Measurements from ENCODE around the gene C1QL3. TPM values are rescaled to one million over a fixed set of nuclear protein-coding genes. Genes with fewer than 3 reads are reported as not detected.

C1QL3 gene
- total RNA-seq, 1 experiment from 2014 or later: 4.0 TPM

GRCh38 chr10:16477757-16478156 is 43.9 kb downstream of the C1QL3 start:
- WGBS (ENCODE audit: extremely low coverage, insufficient read length, low lambda C conversion rate): no CpG with 5 or more reads among the region's 1 CpG
- Histone ChIP-seq H3K9ac (ENCODE audit: extremely low read depth, insufficient read length, low read length) (no peak overlapping the region), H2BK120ac (ENCODE audit: low read depth, low read length, poor library complexity, severe bottlenecking) (no peak overlapping the region), H3K18ac (ENCODE audit: insufficient read length, low read depth, low read length) (no peak overlapping the region), H3K79me2 (ENCODE audit: insufficient read depth, low read length) (no peaks in the 10 kb centered on the region), H3K14ac (ENCODE audit: insufficient read depth, low read length) (no peak overlapping the region), H2BK12ac (ENCODE audit: insufficient read length, low read depth, low read length) (no peak overlapping the region), H4K91ac (ENCODE audit: insufficient read length, low read depth, low read length) (no peak overlapping the region), H4K5ac (ENCODE audit: insufficient read length, low read depth, low read length) (no peak overlapping the region), H3K23me2 (ENCODE audit: insufficient read length, low read depth, low read length, poor library complexity, severe bottlenecking) (no peaks in the 10 kb centered on the region), H3K4ac (ENCODE audit: low read depth, low read length) (no peak overlapping the region), H3T11ph (ENCODE audit: low read length) (no peak overlapping the region), H2BK5ac (ENCODE audit: insufficient read length, low read length) (no peak overlapping the region), H3K27ac (ENCODE audit: insufficient read length, low read depth, low read length) (no peak overlapping the region), H3K4me2 (ENCODE audit: insufficient read depth, insufficient read length, low read length) (no peak overlapping the region), H3K4me1 (ENCODE audit: insufficient read depth, low read length) (no peaks in the 10 kb centered on the region), H2AK5ac (ENCODE audit: insufficient read length, low read length) (no peak overlapping the region), H4K20me1 (ENCODE audit: control insufficient read depth, insufficient read depth, insufficient read length) (no peaks in the 10 kb centered on the region), H2BK15ac (ENCODE audit: low read depth, low read length) (no peak overlapping the region), H3K79me1 (ENCODE audit: insufficient read depth, low read depth, low read length, poor library complexity, severe bottlenecking) (no peaks in the 10 kb centered on the region), H3K9me3 (ENCODE audit: control insufficient read depth, low read depth, low read length) (no peaks in the 10 kb centered on the region), H4K8ac (replicated peaks; ENCODE audit: insufficient read length, low read depth, low read length) (no peak overlapping the region), H2BK20ac (ENCODE audit: low read depth, low read length, poor library complexity, severe bottlenecking) (no peak overlapping the region), H2AFZ (ENCODE audit: low read length) (no peak overlapping the region), H3K27me3 (ENCODE audit: insufficient read depth, low read length) (no peaks in the 10 kb centered on the region), H3K56ac (ENCODE audit: insufficient read length, low read depth, low read length) (no peak overlapping the region), H3K23ac (ENCODE audit: insufficient read length, low read depth, low read length) (no peak overlapping the region)
- Mint-ChIP-seq H3K4me1 (no peaks in the 10 kb centered on the region), H3K27me3 (ENCODE audit: low read depth) (no peaks in the 10 kb centered on the region), H3K4me3 (no peak overlapping the region), H3K27ac (no peak overlapping the region), H3K9me3 (no peaks in the 10 kb centered on the region), H3K36me3 (ENCODE audit: insufficient read depth in 1 of 3, low read depth in 3 of 3) (no peaks in the 10 kb centered on the region)
- no peak for DNase-seq
- no peak for TF ChIP-seq CTCF (conservative IDR thresholded peaks at IDR 0.05)

All from H9 (cell line).